ENCODE measurements around the gene SEPTIN11. TPM values are rescaled to one million over a fixed set of nuclear protein-coding genes. Genes with fewer than 3 reads are reported as not detected.

The SEPTIN11 gene
- polyA plus RNA-seq, 1 experiment: 346 TPM

DNA sequence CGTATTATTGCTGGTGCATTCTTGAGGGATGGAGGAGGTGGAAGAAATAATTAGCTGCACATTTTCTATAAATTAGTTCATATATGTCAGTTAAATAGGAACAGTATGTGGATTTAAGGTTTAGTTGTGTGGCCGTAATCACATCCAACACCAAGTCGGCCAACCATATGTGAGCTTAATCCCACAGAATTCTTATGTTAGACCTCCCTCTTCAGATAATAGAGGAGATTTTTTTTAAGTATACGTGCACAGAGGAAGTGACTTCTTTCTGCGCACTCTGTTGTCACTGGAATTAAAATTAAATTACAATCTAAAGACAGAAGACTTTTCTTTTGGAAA, 2.1 kb downstream of the SEPTIN11 start:
- H3K27me3 ChIP-seq (ENCODE audit: control insufficient read depth, insufficient read depth, low read length): no peaks in the 10 kb centered on the region
- POLR2A ChIA-PET: interaction anchor here (1.1 to 1.6 kb wide), 2 partner anchors 149 to 198 kb away, joined by 3 to 7 read pairs; no protein-coding TSS in a partner anchor
- no peak for DNase-seq (ENCODE audit: low read depth)
- peaks cover 6% of the 10 kb centered on the region for H3K36me3 ChIP-seq (ENCODE audit: control insufficient read depth, insufficient read depth, low read length)
- no peak for TF ChIP-seq CTCF (IDR thresholded peaks at IDR 0.05; ENCODE audit: insufficient read depth, low read depth, low read length)
- CTCF ChIA-PET: interaction anchor here (0.5 to 1.4 kb wide), 4 partner anchors 84 to 345 kb away, joined by 3 to 4 read pairs (median 3); no protein-coding TSS in a partner anchor
- H3K4me3 ChIP-seq (ENCODE audit: low read depth, low read length): peak overlapping the region; percentile 60

DNA sequence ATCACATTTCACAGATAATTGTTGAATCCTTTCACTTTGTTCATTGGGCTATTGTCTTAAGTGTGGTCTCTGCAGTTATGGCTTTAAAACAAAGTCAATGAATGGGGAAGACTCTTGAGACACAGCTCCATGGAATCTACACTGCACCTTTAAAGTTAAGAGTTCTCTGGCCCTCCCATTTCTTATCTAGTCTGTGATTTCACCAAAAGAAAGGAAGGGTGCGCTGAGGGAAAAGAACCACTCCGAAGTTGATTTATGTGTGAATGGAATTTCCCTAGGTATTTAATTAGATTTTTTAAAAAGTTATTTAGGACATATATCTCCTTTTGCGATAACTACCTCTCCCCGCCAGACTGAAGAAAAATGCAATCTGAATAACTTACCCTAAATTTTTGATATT, 2.5 kb downstream of the SEPTIN11 start:
- ChIA-PET CTCF (interaction anchor here (1.0 to 1.4 kb wide), 5 partner anchors 31 to 346 kb away, joined by 3 read pairs; no protein-coding TSS in a partner anchor), POLR2A (interaction anchor here (1.6 kb wide), 1 partner anchor 198 kb away, joined by 7 read pairs; no protein-coding TSS in a partner anchor)
- no peak for TF ChIP-seq CTCF (IDR thresholded peaks at IDR 0.05; ENCODE audit: insufficient read depth, low read depth, low read length)
- Histone ChIP-seq H3K36me3 (ENCODE audit: control insufficient read depth, insufficient read depth, low read length) (peaks cover 8% of the 10 kb centered on the region), H3K27me3 (ENCODE audit: control insufficient read depth, insufficient read depth, low read length) (no peaks in the 10 kb centered on the region), H3K4me3 (ENCODE audit: low read depth, low read length) (peak overlapping the region; percentile 60)
- DNase-seq (ENCODE audit: low read depth): no peak

- POLR2A ChIA-PET: no interaction called here
- no peak for TF ChIP-seq CTCF (IDR thresholded peaks at IDR 0.05; ENCODE audit: insufficient read depth, low read depth, low read length)
- peak overlapping the region; percentile 60 for H3K4me3 ChIP-seq (ENCODE audit: low read depth, low read length)
- CTCF ChIA-PET: interaction anchor here (1.0 to 1.4 kb wide), 4 partner anchors 30 to 347 kb away, joined by 3 read pairs; no protein-coding TSS in a partner anchor
- peaks cover 11% of the 10 kb centered on the region for H3K36me3 ChIP-seq (ENCODE audit: control insufficient read depth, insufficient read depth, low read length)
- DNase-seq (ENCODE audit: low read depth): no peak
- no peaks in the 10 kb centered on the region for H3K27me3 ChIP-seq (ENCODE audit: control insufficient read depth, insufficient read depth, low read length)
Measured at GRCh38 chr4:76952656-76953582, 3.4 kb downstream of the SEPTIN11 start.

DNA sequence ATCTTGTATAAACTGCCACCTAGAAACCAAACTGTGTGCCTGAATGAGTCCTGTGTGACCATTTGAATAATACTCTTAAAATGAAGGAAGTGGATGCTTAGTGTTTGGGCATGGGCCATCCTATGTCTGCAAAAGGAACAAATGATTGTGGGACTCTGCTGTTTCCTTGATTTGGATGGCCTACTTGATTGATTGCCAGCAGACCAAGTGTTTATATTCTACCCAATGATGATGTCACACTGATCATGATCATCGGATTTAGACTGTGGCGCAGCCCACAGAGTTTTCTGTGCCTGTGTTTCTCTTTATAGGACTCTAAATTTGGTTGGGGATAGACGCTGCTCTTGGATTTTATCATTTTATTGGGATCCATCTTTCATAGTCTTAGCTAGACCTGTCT, 4.4 kb downstream of the SEPTIN11 start:
- Histone ChIP-seq H3K4me3 (ENCODE audit: low read depth, low read length) (no peak overlapping the region), H3K36me3 (ENCODE audit: control insufficient read depth, insufficient read depth, low read length) (peaks cover 11% of the 10 kb centered on the region), H3K27me3 (ENCODE audit: control insufficient read depth, insufficient read depth, low read length) (no peaks in the 10 kb centered on the region)
- no peak for DNase-seq (ENCODE audit: low read depth)
- POLR2A ChIA-PET: no interaction called here
- no peak for TF ChIP-seq CTCF (IDR thresholded peaks at IDR 0.05; ENCODE audit: insufficient read depth, low read depth, low read length)
- CTCF ChIA-PET: no interaction called here

DNA sequence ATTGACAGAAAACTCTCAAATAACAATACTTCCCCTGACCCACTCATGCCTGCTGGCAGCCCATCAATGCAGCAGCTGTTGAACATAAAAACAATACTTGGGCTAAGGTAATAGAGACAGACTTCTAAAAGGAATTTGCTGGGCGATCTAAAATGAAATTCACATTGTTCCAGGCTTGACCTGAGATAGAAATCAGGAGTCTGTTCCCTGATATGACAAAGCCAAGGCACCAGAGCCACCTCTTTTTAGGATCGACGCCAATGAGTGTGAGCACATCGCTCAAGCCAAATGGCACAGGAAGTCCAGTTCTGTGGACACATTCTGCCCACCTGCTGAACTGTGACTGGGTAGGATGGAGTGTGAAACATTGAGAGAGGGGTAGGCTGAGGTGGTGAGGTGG, 4.9 kb downstream of the SEPTIN11 start:
- Histone ChIP-seq H3K27me3 (ENCODE audit: control insufficient read depth, insufficient read depth, low read length) (no peaks in the 10 kb centered on the region), H3K4me3 (ENCODE audit: low read depth, low read length) (no peak overlapping the region), H3K36me3 (ENCODE audit: control insufficient read depth, insufficient read depth, low read length) (peaks cover 11% of the 10 kb centered on the region)
- TF ChIP-seq CTCF (IDR thresholded peaks at IDR 0.05; ENCODE audit: insufficient read depth, low read depth, low read length): no peak
- DNase-seq (ENCODE audit: low read depth): no peak
- CTCF ChIA-PET: no interaction called here
- POLR2A ChIA-PET: no interaction called here
